GM19324 (cell line): ENCODE results near the gene TTC24.
"Not testable (repeated sequence)": the region's sequence is repeated elsewhere in the genome, so short reads cannot be mapped to it uniquely, and the experiment has no call there.

Experiments used
- ATAC-seq: cut with Tn5 transposase; IDR thresholded peaks from one replicate; pipeline ENCODE4 v1.9.1; 2021; ENCODE audit warnings: mild to moderate bottlenecking, moderate library complexity; ENCODE audit not compliant: unreplicated experiment, low FRiP score

TTC24 gene

DNA sequence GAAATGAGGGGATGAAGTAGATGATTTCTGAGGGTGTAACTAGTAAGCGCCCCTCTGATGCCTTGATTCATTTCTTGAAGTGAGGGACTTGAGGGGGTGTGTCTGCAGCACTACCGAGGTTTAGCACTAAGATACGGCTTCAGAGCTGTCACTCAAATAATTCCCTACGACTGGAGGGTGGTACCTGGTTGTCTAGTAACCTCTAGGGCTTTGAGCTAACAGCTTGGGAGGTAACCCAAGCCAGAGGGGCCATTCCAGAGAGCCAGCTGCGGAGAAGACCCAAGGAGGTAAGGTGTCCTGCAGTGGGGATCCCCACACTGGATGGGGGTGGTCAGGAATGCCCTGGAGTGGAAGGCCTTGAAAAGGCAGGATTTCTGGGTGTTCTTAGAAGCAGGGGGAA lies at the start of gene TTC24:
TSS of gene TTC24 (plus strand) at position 252 of the 400 bp plus-strand sequence. CDS start 1,642 bp downstream, outside the sequence.
- no peak for ATAC-seq

GRCh38 chr1:156530006-156530405 lies 49.5 kb upstream of the TTC24 start:
- no peak for ATAC-seq

GRCh38 chr1:156532374-156532773 lies 47.1 kb upstream of the TTC24 start:
- no peak for ATAC-seq

- no peak for ATAC-seq
Observed at GRCh38 chr1:156533568-156534220, 45.8 kb upstream of the TTC24 start.

- no peak for ATAC-seq
Observed at GRCh38 chr1:156534424-156535060, 45.0 kb upstream of the TTC24 start.

GRCh38 chr1:156537027-156537426 lies 42.5 kb upstream of the TTC24 start:
- no peak for ATAC-seq

DNA sequence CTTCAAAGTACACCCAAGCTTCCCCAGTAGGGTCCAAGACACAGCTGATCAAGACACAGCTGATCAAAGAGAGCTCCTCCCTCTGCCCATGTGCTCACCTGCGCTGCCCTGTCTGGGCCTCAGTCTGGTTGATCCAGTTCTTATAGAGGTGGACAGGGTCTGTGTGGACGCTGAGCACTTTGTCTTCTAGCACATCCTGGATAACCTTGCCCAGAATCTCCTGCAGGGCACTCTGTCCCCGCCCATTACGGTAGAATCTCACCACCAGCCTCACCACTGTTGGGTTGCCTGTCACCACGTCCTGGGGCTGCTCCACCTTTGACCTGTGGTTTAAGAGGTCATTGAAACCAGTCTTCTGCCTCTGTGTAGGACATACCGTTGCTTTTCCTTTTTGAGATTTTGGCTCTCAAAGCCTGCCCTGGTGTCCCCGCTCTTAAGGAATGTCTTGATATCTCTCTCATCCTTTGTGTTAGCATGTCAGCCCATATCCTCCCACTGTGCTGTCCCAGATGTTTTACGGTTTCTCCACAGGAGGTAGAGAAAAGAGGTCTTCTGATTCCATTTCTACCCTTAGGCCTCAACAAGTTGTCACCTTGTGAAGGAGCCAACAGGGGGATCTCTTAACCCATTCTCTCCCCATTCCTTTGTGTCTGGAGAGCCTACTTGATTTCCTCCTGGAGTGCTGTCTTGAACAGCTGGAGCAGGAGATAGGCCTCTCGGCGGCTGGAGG lies 40.6 kb upstream of the TTC24 start:
- ATAC-seq: no peak

DNA sequence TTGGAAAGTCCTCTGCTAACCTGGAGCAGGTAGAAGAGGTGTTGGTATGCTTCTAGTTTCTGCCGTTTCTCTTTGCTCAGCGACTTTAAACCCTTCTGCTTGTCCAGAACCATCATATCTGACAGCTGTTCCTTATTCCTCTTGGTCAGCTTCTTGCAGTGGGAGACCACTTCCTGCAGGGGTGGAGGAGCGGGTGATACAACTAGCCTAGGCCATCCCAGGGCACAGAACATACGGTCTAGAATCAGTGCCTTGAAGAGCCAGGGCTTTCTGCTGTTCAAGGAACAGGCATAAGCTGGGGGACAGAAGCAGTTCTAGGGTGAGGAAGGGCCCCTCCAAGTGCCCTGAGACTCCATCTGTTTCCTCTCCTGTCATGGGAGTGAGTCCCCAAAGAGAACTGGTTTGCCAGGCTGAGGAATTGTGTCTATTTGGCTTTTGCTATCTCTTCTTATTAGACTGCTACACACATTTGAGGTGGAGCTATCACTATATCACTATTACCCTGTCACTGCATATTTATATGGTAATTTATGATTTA lies 39.6 kb upstream of the TTC24 start:
- ATAC-seq: no peak

GRCh38 chr1:156540955-156541354 lies 38.6 kb upstream of the TTC24 start:
- no peak for ATAC-seq

DNA sequence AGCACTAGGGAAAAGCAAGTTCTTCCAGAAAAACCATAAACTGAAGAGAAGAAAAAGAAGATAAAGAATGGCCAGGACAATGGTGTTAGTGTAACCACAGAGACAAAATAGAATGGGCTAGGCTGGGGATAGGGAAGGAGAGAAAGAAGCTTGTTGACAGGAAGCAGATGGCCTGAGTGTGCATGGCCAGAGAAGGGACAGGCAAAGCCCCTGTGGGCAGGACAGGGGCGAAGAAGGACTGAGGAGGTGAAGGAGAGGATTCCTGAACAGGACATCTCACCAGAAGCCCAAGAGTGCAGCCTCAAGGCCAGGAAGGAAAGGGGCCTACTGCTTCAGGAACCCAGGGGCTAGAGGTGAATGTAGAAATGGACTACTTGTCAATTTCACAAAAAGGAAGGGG lies 36.5 kb upstream of the TTC24 start:
- ATAC-seq: no peak

- ATAC-seq: no peak
Observed at GRCh38 chr1:156544592-156545102, 34.9 kb upstream of the TTC24 start.

- ATAC-seq: no peak
Observed at GRCh38 chr1:156546267-156546666, 33.3 kb upstream of the TTC24 start.

DNA sequence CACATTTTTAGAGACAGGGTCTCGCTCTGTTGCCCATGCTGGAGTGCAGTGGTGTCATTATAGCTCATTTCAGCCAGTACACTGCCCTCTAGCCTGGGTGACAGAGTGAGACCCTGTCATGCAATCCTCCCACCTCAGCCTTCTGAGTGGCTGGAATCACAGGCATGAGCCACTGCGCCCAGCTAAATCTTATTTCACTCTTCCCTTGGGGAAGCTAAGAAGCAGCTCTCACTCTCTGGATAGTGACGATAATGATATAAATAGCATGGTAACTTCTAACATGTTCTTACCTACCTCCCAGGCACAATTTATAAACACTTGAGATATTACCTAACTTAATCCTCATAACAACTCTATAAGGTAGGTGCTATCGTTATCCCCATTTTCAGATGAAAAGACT lies 32.1 kb upstream of the TTC24 start:
- ATAC-seq: no peak

GRCh38 chr1:156547982-156548381 lies 31.5 kb upstream of the TTC24 start:
- ATAC-seq: no peak

DNA sequence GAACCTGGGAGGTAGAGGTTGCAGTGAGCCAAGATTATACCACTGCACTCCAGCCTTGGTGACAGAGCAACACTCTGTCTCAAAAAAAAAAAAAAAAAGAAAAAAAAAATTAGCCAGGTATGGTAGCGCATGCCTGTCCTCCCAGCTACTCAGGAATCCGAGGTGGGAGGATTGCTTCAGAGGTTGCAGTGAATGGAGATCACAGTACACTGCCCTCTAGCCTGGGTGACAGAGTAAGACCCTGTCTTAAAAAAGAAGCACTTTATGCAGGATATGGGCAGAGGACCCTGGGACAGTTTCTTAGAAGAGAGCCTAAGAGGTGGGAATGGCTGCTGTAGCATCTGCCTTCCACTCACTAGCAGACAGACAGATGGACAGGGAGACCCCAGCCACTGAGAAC lies 30.1 kb upstream of the TTC24 start:
- ATAC-seq: no peak

- no peak for ATAC-seq
Observed at GRCh38 chr1:156549831-156550230, 29.7 kb upstream of the TTC24 start.

- ATAC-seq: no peak
Observed at GRCh38 chr1:156550346-156550745, 29.2 kb upstream of the TTC24 start.

DNA sequence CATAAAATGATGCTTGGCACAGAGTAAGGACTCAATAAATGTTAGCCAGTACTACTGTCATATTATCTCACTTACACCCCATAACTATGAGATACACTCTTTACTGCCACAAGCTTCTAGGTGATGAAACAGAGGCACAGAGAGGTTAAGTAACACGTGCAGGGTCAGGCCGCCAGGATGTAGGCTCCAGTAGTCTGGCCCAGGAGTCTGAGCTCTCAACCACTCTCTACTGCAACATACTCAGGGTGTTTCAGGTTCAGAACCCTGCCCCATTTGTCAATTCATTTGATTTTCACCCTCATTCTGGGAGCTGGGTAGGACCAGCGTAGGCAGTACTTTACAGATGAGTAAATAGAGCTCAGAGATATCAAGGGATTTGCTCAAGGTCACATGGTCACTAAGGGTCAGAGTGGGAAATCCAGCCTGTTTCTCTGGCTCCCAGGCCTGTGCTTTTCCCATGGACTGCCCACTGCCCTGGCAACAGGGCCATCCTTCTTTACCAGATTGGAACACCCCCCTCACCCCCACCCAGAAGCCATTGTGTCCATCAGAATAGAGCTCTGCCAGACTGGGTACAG lies 28.4 kb upstream of the TTC24 start:
- no peak for ATAC-seq

DNA sequence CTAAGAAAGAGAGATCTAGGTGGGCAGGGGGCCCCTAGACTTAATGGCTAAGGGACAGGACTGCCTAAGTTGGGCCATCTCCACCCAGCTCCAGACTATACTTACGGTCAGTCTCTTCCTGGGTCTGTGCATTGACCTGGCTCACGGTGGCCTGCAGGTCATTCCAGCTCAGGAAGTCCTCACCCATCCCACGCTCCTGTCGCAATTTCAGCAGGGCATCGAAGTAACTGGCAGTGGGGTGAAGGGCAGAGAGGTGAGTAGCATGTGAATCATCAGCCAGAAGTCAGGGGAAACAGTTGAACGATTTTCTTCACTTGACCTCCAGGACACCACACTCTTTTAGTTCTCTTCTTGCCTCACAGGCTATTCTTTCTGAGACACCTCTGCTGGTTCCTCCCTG lies 27.7 kb upstream of the TTC24 start:
- ATAC-seq: no peak

DNA sequence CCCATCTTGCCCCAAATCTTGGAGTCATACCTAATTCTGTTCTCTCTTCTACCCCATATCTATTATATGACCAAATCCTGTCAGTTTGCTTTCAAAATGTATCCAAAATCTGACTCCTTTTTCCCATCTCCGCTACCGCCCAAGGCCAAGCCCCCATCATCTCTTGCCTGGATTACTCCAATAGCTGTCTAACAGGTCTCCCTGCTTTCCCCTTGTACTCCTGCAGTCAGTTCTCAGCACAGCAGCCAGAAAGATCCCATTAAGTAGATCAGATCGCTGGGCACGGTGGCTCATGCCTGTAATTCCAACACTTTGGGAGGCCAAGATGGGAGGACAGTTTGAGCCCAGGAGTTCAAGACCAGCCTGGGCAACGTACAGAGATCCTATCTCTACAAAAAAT lies 27.0 kb upstream of the TTC24 start:
- no peak for ATAC-seq

DNA sequence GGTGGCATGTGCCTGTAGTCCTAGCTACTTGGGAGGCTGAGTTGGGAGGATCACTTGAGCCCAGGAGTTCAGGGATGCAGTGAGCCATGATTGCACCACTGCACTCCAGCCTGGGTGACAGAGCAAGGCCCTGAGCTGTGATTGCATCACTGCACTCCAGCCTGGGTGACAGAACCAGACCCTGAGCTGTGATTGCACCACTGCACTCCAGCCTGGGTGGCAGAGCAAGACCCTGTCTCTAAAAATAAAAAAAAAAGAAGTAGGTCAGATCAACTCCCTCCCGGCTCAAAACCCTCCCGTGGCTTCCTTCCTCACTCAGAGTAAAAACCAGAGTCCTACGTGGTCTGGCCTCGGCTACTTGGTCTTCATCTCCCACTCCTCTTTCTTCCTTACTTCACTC lies 26.6 kb upstream of the TTC24 start:
- ATAC-seq: not testable (repeated sequence)
